GM23248 (cell line): ENCODE measurements around the gene SBF2. TPM values are rescaled to one million over a fixed set of nuclear protein-coding genes. Genes with fewer than 3 reads are reported as not detected.
"Not testable (repeated sequence)": the region's sequence is repeated elsewhere in the genome, so short reads cannot be mapped to it uniquely, and the experiment has no call there.

ENCODE experiments used
- DNase-seq: peaks from one replicate; pipeline ENCODE4 v3.0.0-alpha.2; 2015
- H2AFZ ChIP-seq: fragments of 200-600 bp; sonication (generic); 2 replicates; pipeline ENCODE4 v1.6.1; 2016; ENCODE audit warnings: antibody characterized with exemption
- H3F3A ChIP-seq: fragments of 200-600 bp; sonication (generic); 2 replicates; pipeline ENCODE4 v1.6.1; 2016; ENCODE audit warnings: mild to moderate bottlenecking, antibody characterized with exemption, mixed run types; ENCODE audit not compliant: insufficient read depth
- H3K27ac ChIP-seq: fragments of 200-600 bp; sonication (generic); 2 replicates; pipeline ENCODE4 v1.5.1; 2016; ENCODE audit warnings: mild to moderate bottlenecking
- H3K27me3 ChIP-seq: fragments of 200-600 bp; sonication (generic); replicated peaks from 2 replicates; pipeline ENCODE4 v1.6.1; 2016; ENCODE audit warnings: mild to moderate bottlenecking; ENCODE audit not compliant: insufficient read depth
- H3K36me3 ChIP-seq: fragments of 200-600 bp; sonication (generic); 2 replicates; pipeline ENCODE4 v1.6.1; 2016; ENCODE audit warnings: low read depth, mild to moderate bottlenecking
- H3K4me1 ChIP-seq: fragments of 200-600 bp; sonication (generic); 2 replicates; pipeline ENCODE4 v1.6.1; 2016; ENCODE audit warnings: mild to moderate bottlenecking; ENCODE audit not compliant: insufficient read depth
- H3K4me2 ChIP-seq: fragments of 200-600 bp; sonication (generic); one replicate; pipeline ENCODE4 v1.6.1; 2016; ENCODE audit warnings: mild to moderate bottlenecking; ENCODE audit not compliant: unreplicated experiment
- H3K4me3 ChIP-seq: fragments of 200-600 bp; sonication (generic); 2 replicates; pipeline ENCODE4 v1.5.1; 2016; ENCODE audit warnings: mild to moderate bottlenecking
- H3K79me2 ChIP-seq: fragments of 200-600 bp; sonication (generic); 2 replicates; pipeline ENCODE4 v1.6.1; 2016; ENCODE audit warnings: mild to moderate bottlenecking; ENCODE audit not compliant: insufficient read depth
- H3K9ac ChIP-seq: fragments of 200-600 bp; sonication (generic); 2 replicates; pipeline ENCODE4 v1.6.1; 2016; ENCODE audit warnings: mild to moderate bottlenecking
- H3K9me2 ChIP-seq: fragments of 200-600 bp; sonication (generic); 2 replicates; pipeline ENCODE4 v1.6.1; 2016; ENCODE audit warnings: mixed run types, mild to moderate bottlenecking, moderate library complexity; ENCODE audit not compliant: insufficient read depth
- H3K9me3 ChIP-seq: fragments of 200-600 bp; sonication (generic); one replicate; pipeline ENCODE4 v1.6.1; 2017; ENCODE audit warnings: low read depth
- H4K20me1 ChIP-seq: fragments of 200-600 bp; sonication (generic); 2 replicates; pipeline ENCODE4 v1.6.0; 2016; ENCODE audit not compliant: insufficient read depth
- EZH2 ChIP-seq: fragments of 200-600 bp; sonication (generic); IDR thresholded peaks from 2 replicates; pipeline ENCODE4 v1.6.1; 2018; ENCODE audit warnings: antibody characterized with exemption, mild to moderate bottlenecking; ENCODE audit not compliant: insufficient read depth, poor library complexity, severe bottlenecking
- EZH2phosphoT487 ChIP-seq: fragments of 200-600 bp; sonication (generic); IDR thresholded peaks from 2 replicates; pipeline ENCODE4 v1.6.1; 2018; ENCODE audit warnings: antibody characterized with exemption, moderate library complexity, mild to moderate bottlenecking, low read depth; ENCODE audit not compliant: insufficient read depth
- WGBS, 2 experiments: methylation state at CpG; one replicate each; pipeline ENCODE4 v1.1.6; 2015 to 2017; ENCODE audit warnings: low lambda C conversion rate in 2 of 2, low coverage in 1 of 2; ENCODE audit errors: missing lambda C conversion rate in 2 of 2; 5-methylcytosine and 5-hydroxymethylcytosine counted together
- in situ Hi-C: fragments of 300-500 bp; cut with MboI; formaldehyde crosslinking; loops from 2 replicates; pipeline ENCODE4 v1.15.0; 2020
- polyA plus RNA-seq: library from polyadenylated mRNA; unstranded; fragments of >200 nt; fragmentation: Nextera tagmentation; extraction: Ambion mirVana; gene quantifications from 2 replicates; pipeline ENCODE4 v1.2.1, GENCODE V29; 2016
- total RNA-seq: library from RNA; depleted of rRNA; stranded (reverse); fragments of >200 nt; shearing (Covaris generic); gene quantifications from 2 replicates; pipeline ENCODE4 v1.2.3, GENCODE V29; 2014

Gene SBF2
- total and polyA plus RNA-seq, 2 experiments from 2014 or later = 21.9 to 32.7 TPM

DNA sequence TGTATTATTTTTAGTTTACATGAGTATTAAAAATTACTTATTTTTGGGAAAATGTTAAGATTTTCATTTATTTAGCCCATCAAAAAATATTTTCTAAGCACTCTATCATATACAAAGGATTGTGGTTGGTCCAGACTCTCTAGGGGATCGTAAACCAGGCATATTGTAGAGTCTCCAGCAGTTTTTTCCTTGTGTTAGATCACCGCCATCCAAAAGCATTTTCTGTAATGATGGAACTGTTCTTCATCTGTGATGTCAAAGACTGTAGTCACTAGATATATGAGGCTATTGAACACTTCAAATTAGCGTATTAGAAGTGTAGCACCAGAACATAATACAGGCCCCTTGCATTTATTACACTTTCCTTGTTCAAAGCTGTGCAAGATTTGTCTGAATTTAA lies 154.9 kb downstream of the SBF2 start:
- no peak for TF ChIP-seq EZH2
- TF ChIP-seq EZH2phosphoT487 = no peak
- H3K4me1 ChIP-seq = peaks cover 30% of the 10 kb centered on the region
- H3F3A ChIP-seq = peaks cover 27% of the 10 kb centered on the region
- peaks cover 61% of the 10 kb centered on the region for H3K79me2 ChIP-seq
- no peaks in the 10 kb centered on the region for H3K27me3 ChIP-seq
- peak overlapping the region; percentile 84 for H3K27ac ChIP-seq
- no peaks in the 10 kb centered on the region for H3K9me3 ChIP-seq
- no peak for DNase-seq
- peak overlapping the region; percentile 65 for H3K4me2 ChIP-seq
- in situ Hi-C loops = no loop called here
- no peaks in the 10 kb centered on the region for H3K36me3 ChIP-seq
- 97 to 99% methylated on average over 3 of the region's 3 CpGs for WGBS, 2 experiments
- no peak overlapping the region for H3K4me3 ChIP-seq
- H3K9me2 ChIP-seq = no peaks in the 10 kb centered on the region
- no peak overlapping the region for H3K9ac ChIP-seq
- no peak overlapping the region for H2AFZ ChIP-seq
- no peaks in the 10 kb centered on the region for H4K20me1 ChIP-seq

- H3K9me3 ChIP-seq = no peaks in the 10 kb centered on the region
- no peak overlapping the region for H3K9ac ChIP-seq
- H3K4me1 ChIP-seq = peaks cover 10% of the 10 kb centered on the region
- in situ Hi-C loops = no loop called here
- H3K4me2 ChIP-seq = no peak overlapping the region
- H3F3A ChIP-seq = peaks cover 10% of the 10 kb centered on the region
- H4K20me1 ChIP-seq = no peaks in the 10 kb centered on the region
- no peaks in the 10 kb centered on the region for H3K36me3 ChIP-seq
- H3K4me3 ChIP-seq = no peak overlapping the region
- H3K9me2 ChIP-seq = no peaks in the 10 kb centered on the region
- no peak overlapping the region for H2AFZ ChIP-seq
- H3K27me3 ChIP-seq = no peaks in the 10 kb centered on the region
- DNase-seq = no peak
- peaks cover 28% of the 10 kb centered on the region for H3K79me2 ChIP-seq
- 94 to 96% methylated on average over 5 of the region's 5 CpGs for WGBS, 2 experiments
- TF ChIP-seq EZH2phosphoT487 (no peak), EZH2 (no peak)
- H3K27ac ChIP-seq = no peak overlapping the region
These were observed 159.0 kb downstream of the SBF2 start for GRCh38 chr11:10134975-10135481.

GRCh38 chr11:10134226-10134625 lies 159.8 kb downstream of the SBF2 start:
- H3K4me3 ChIP-seq, H4K20me1 ChIP-seq, in situ Hi-C loops, H2AFZ ChIP-seq, H3K9me3 ChIP-seq, H3K27me3 ChIP-seq, H3K27ac ChIP-seq, H3K9ac ChIP-seq, H3K4me1 ChIP-seq, H3K9me2 ChIP-seq, H3F3A ChIP-seq, H3K36me3 ChIP-seq, H3K4me2 ChIP-seq, DNase-seq: not testable (repeated sequence)
- peaks cover 36% of the 10 kb centered on the region for H3K79me2 ChIP-seq
- 91 to 100% methylated on average over 1 of the region's 1 CpG for WGBS, 2 experiments

- H2AFZ ChIP-seq, H3K4me1 ChIP-seq, H3K4me3 ChIP-seq, in situ Hi-C loops, H3K9me3 ChIP-seq, H3K27me3 ChIP-seq, H4K20me1 ChIP-seq, DNase-seq, H3K36me3 ChIP-seq, H3K9me2 ChIP-seq, H3K27ac ChIP-seq, H3K4me2 ChIP-seq, H3F3A ChIP-seq, H3K9ac ChIP-seq: not testable (repeated sequence)
- H3K79me2 ChIP-seq = peaks cover 43% of the 10 kb centered on the region
- WGBS, 2 experiments = 91 to 100% methylated on average over 3 to 17 of the region's 23 CpGs
These were observed 160.8 kb downstream of the SBF2 start for GRCh38 chr11:10133251-10133650.

GRCh38 chr11:10130875-10131274 lies 163.1 kb downstream of the SBF2 start:
- Histone ChIP-seq H3K27me3 (no peaks in the 10 kb centered on the region), H4K20me1 (no peaks in the 10 kb centered on the region), H3K4me2 (no peak overlapping the region), H3K4me3 (no peak overlapping the region), H3K9me3 (no peaks in the 10 kb centered on the region), H3K4me1 (peaks cover 11% of the 10 kb centered on the region), H3K9ac (no peak overlapping the region), H3F3A (peaks cover 19% of the 10 kb centered on the region), H3K27ac (no peak overlapping the region), H2AFZ (no peak overlapping the region), H3K36me3 (no peaks in the 10 kb centered on the region), H3K79me2 (peaks cover 49% of the 10 kb centered on the region), H3K9me2 (no peaks in the 10 kb centered on the region)
- 83% methylated on average over 3 of the region's 3 CpGs for WGBS, 2 experiments
- peak; percentile 13 for DNase-seq
- in situ Hi-C loops = no loop called here
- TF ChIP-seq EZH2 (no peak), EZH2phosphoT487 (no peak)

- H3K27me3 ChIP-seq, H3K36me3 ChIP-seq, H4K20me1 ChIP-seq, in situ Hi-C loops, H3K4me2 ChIP-seq, H2AFZ ChIP-seq, H3K9ac ChIP-seq, H3K4me3 ChIP-seq, H3K9me2 ChIP-seq, DNase-seq, H3K27ac ChIP-seq, H3K9me3 ChIP-seq: not testable (repeated sequence)
- peaks cover 17% of the 10 kb centered on the region for H3K4me1 ChIP-seq
- H3F3A ChIP-seq = peaks cover 27% of the 10 kb centered on the region
- H3K79me2 ChIP-seq = peaks cover 38% of the 10 kb centered on the region
- 97 to 98% methylated on average over 8 of the region's 8 CpGs for WGBS, 2 experiments
These were observed 164.8 kb downstream of the SBF2 start for GRCh38 chr11:10129184-10129583.
